IMR-90 (cell line): ENCODE data around the gene CROCC2. TPM values are rescaled to one million over a fixed set of nuclear protein-coding genes. Genes with fewer than 3 reads are reported as not detected.

Experiments used
- ATAC-seq: fragments of 200-7000 bp; cut with Tn5 transposase; 2 replicates; pipeline ENCODE4 v1.9.1; 2020; ENCODE audit warnings: low read depth, mild to moderate bottlenecking, moderate library complexity
- BruUV-seq: library from RNA; stranded (reverse); fragments of 400-500 nt; replicated peaks from 2 replicates; lab custom pipeline; 2021; lab: Mats Ljungman, UMichigan
- CTCF ChIA-PET: fragments of 300-600 bp; formaldehyde crosslinking; extraction: SDS; loops from one replicate; lab custom pipeline; 2021; ENCODE audit warnings: antibody characterized with exemption; lab: Yijun Ruan, JAX
- POLR2A ChIA-PET: fragments of 300-600 bp; sonication (Branson Sonifier 250); formaldehyde crosslinking; loops from one replicate; lab custom pipeline; 2022; ENCODE audit warnings: antibody characterized with exemption; ENCODE audit not compliant: unreplicated experiment; lab: Charles Lee
- DNase-seq: peaks from one replicate; pipeline ENCODE4 v3.0.0; 2013
- H2AFZ ChIP-seq: replicated peaks from 2 replicates; pipeline ENCODE3; 2013; ENCODE audit warnings: low read length, mild to moderate bottlenecking; ENCODE audit not compliant: poor library complexity
- H2AK5ac ChIP-seq: 2 replicates; pipeline ENCODE4 v1.6.1; 2013; ENCODE audit warnings: low read depth, low read length, inconsistent platforms
- H2AK9ac ChIP-seq: replicated peaks from 2 replicates; pipeline ENCODE3; 2013; ENCODE audit warnings: mild to moderate bottlenecking, low read depth, low read length, moderate library complexity; ENCODE audit not compliant: poor library complexity
- H2BK120ac ChIP-seq: 2 replicates; pipeline ENCODE4 v1.6.1; 2013; ENCODE audit warnings: low read depth, low read length, inconsistent platforms
- H2BK15ac ChIP-seq: 3 replicates; pipeline ENCODE4 v1.6.1; 2013; ENCODE audit warnings: low read depth, low read length, inconsistent platforms
- H2BK20ac ChIP-seq: 2 replicates; pipeline ENCODE4 v1.6.1; 2013; ENCODE audit warnings: low read depth, mild to moderate bottlenecking, inconsistent platforms, low read length, moderate library complexity
- H2BK5ac ChIP-seq: 2 replicates; pipeline ENCODE4 v1.6.1; 2013; ENCODE audit warnings: mild to moderate bottlenecking, low read depth, low read length, inconsistent platforms; ENCODE audit not compliant: poor library complexity, severe bottlenecking
- H3K14ac ChIP-seq: replicated peaks from 2 replicates; pipeline ENCODE4 v1.6.1; 2013; ENCODE audit warnings: low read depth, low read length, inconsistent platforms
- H3K18ac ChIP-seq: 2 replicates; pipeline ENCODE4 v1.6.1; 2013; ENCODE audit warnings: low read depth, low read length, control low read depth
- H3K23ac ChIP-seq: 2 replicates; pipeline ENCODE4 v1.6.1; 2013; ENCODE audit warnings: low read depth, low read length, inconsistent platforms
- H3K27ac ChIP-seq: 2 replicates; pipeline ENCODE4 v1.5.1; 2013; ENCODE audit warnings: mild to moderate bottlenecking, control low read depth, low read length; ENCODE audit not compliant: insufficient read depth
- H3K27me3 ChIP-seq: 2 replicates; pipeline ENCODE4 v1.6.1; 2013; ENCODE audit warnings: low read length; ENCODE audit not compliant: control insufficient read depth, insufficient read depth
- H3K36me3 ChIP-seq: 2 replicates; pipeline ENCODE4 v1.6.1; 2013; ENCODE audit warnings: low read length, mixed read lengths; ENCODE audit not compliant: control insufficient read depth, insufficient read depth
- H3K4ac ChIP-seq: 2 replicates; pipeline ENCODE4 v1.6.1; 2013; ENCODE audit warnings: low read depth, low read length, inconsistent platforms
- H3K4me1 ChIP-seq: 2 replicates; pipeline ENCODE4 v1.6.1; 2013; ENCODE audit warnings: low read length, mixed read lengths; ENCODE audit not compliant: control insufficient read depth, insufficient read depth
- H3K4me2 ChIP-seq: 2 replicates; pipeline ENCODE4 v1.6.1; 2013; ENCODE audit warnings: low read depth, mild to moderate bottlenecking, control low read depth, low read length, moderate library complexity
- H3K4me3 ChIP-seq: 2 replicates; pipeline ENCODE4 v1.5.1; 2013; ENCODE audit warnings: low read depth, mild to moderate bottlenecking, control low read depth, low read length, moderate library complexity; ENCODE audit not compliant: insufficient read depth
- H3K56ac ChIP-seq: 2 replicates; pipeline ENCODE4 v1.6.1; 2013; ENCODE audit warnings: low read length, inconsistent platforms; ENCODE audit not compliant: insufficient read depth; ENCODE audit errors: extremely low read depth
- H3K79me1 ChIP-seq, 2 experiments: 2 replicates each; pipeline ENCODE4 v1.6.1; 2013; ENCODE audit warnings: low read length in 2 of 2, inconsistent platforms in 1 of 2, low read depth in 1 of 2
- H3K9ac ChIP-seq: 2 replicates; pipeline ENCODE4 v1.6.1; 2013; ENCODE audit warnings: low read depth, low read length, control low read depth
- H3K9me1 ChIP-seq: 2 replicates; pipeline ENCODE4 v1.6.1; 2013; ENCODE audit warnings: low read length, inconsistent platforms; ENCODE audit not compliant: insufficient read depth
- H3K9me3 ChIP-seq: 2 replicates; pipeline ENCODE4 v1.6.1; 2013; ENCODE audit warnings: low read length; ENCODE audit not compliant: control insufficient read depth, insufficient read depth
- H4K20me1 ChIP-seq: 2 replicates; pipeline ENCODE4 v1.6.1; 2013; ENCODE audit warnings: low read length, inconsistent platforms; ENCODE audit not compliant: insufficient read depth
- H4K5ac ChIP-seq: 2 replicates; pipeline ENCODE4 v1.6.1; 2013; ENCODE audit warnings: mild to moderate bottlenecking, low read depth, low read length, control low read depth
- H4K8ac ChIP-seq, 2 experiments: 2 replicates each; pipeline ENCODE4 v1.6.1; 2013; ENCODE audit warnings: low read depth in 2 of 2, low read length in 2 of 2, control low read depth in 1 of 2, inconsistent platforms in 1 of 2
- H4K91ac ChIP-seq: 2 replicates; pipeline ENCODE4 v1.6.1; 2013; ENCODE audit warnings: low read depth, low read length, inconsistent platforms; ENCODE audit not compliant: insufficient read depth
- BHLHE40 ChIP-seq: fragments of 150-350 bp; IDR thresholded peaks from 2 replicates; pipeline ENCODE4 v1.6.1; 2016; ENCODE audit warnings: mild to moderate bottlenecking, low read depth, low read length
- CEBPB ChIP-seq: IDR thresholded peaks from 2 replicates; pipeline ENCODE4 v1.6.1; 2012; ENCODE audit warnings: low read depth, low read length, improper control_type of control experiment
- CHD1 ChIP-seq: IDR thresholded peaks from 2 replicates; pipeline ENCODE4 v1.6.1; 2012; ENCODE audit warnings: low read depth, low read length, improper control_type of control experiment
- CTCF ChIP-seq: conservative IDR thresholded peaks from 2 replicates; pipeline ENCODE4 v1.5.1; 2012; ENCODE audit warnings: mild to moderate bottlenecking, low read depth, low read length, improper control_type of control experiment
- ELK1 ChIP-seq: fragments of 150-350 bp; IDR thresholded peaks from 2 replicates; pipeline ENCODE4 v1.6.1; 2016; ENCODE audit warnings: low read depth, mild to moderate bottlenecking, low read length, moderate library complexity, borderline replicate concordance
- FOS ChIP-seq: fragments of 150-350 bp; IDR thresholded peaks from 2 replicates; pipeline ENCODE4 v1.6.1; 2016; ENCODE audit warnings: low read depth, low read length
- MAFK ChIP-seq: IDR thresholded peaks from 2 replicates; pipeline ENCODE4 v1.6.1; 2012; ENCODE audit warnings: low read depth, low read length, improper control_type of control experiment
- MAZ ChIP-seq: IDR thresholded peaks from 2 replicates; pipeline ENCODE4 v1.6.1; 2012; ENCODE audit warnings: low read depth, mild to moderate bottlenecking, low read length, improper control_type of control experiment, moderate library complexity, borderline replicate concordance
- MXI1 ChIP-seq: IDR thresholded peaks from 2 replicates; pipeline ENCODE4 v1.6.1; 2012; ENCODE audit warnings: low read depth, mild to moderate bottlenecking, low read length, moderate library complexity, borderline replicate concordance
- NFE2L2 ChIP-seq: fragments of 150-350 bp; IDR thresholded peaks from 2 replicates; pipeline ENCODE4 v1.6.1; 2016; ENCODE audit warnings: low read depth, mild to moderate bottlenecking, low read length
- POLR2A ChIP-seq: IDR thresholded peaks from 2 replicates; pipeline ENCODE4 v1.6.1; 2012; ENCODE audit warnings: mild to moderate bottlenecking, low read depth, low read length
- RAD21 ChIP-seq: IDR thresholded peaks from 2 replicates; pipeline ENCODE4 v1.6.1; 2012; ENCODE audit warnings: low read length, improper control_type of control experiment
- RCOR1 ChIP-seq: IDR thresholded peaks from 2 replicates; pipeline ENCODE4 v1.6.1; 2012; ENCODE audit warnings: mild to moderate bottlenecking, low read length, improper control_type of control experiment; ENCODE audit not compliant: insufficient replicate concordance
- RFX5 ChIP-seq: IDR thresholded peaks from 2 replicates; pipeline ENCODE4 v1.8.0; 2012; ENCODE audit warnings: low read depth, mild to moderate bottlenecking, low read length, moderate library complexity
- SMC3 ChIP-seq: fragments of 150-350 bp; IDR thresholded peaks from 2 replicates; pipeline ENCODE4 v1.6.1; 2016; ENCODE audit warnings: low read depth, mild to moderate bottlenecking, antibody characterized with exemption, low read length, moderate library complexity
- USF2 ChIP-seq: fragments of 150-350 bp; IDR thresholded peaks from 2 replicates; pipeline ENCODE4 v1.6.1; 2017; ENCODE audit warnings: mild to moderate bottlenecking, antibody characterized with exemption, low read length, low read depth
- WGBS, 2 experiments: methylation state at CpG; one replicate each; pipeline versions ENCODE4 v1.1.5 to v1.1.7; 2013; ENCODE audit warnings: missing lambda C conversion rate in 2 of 2; ENCODE audit not compliant: insufficient read length in 1 of 2; ENCODE audit errors: extremely low coverage in 2 of 2; 5-methylcytosine and 5-hydroxymethylcytosine counted together
- dilution Hi-C: fragments of 300-500 bp; cut with HindIII; formaldehyde crosslinking; loops from one replicate; pipeline ENCODE4 v1.14.3; 2018; ENCODE audit warnings: low sequenced_read_pairs; ENCODE audit not compliant: unreplicated experiment
- in situ Hi-C: fragments of 300-500 bp; cut with MboI; formaldehyde crosslinking; loops from 3 replicates; pipeline ENCODE4 v1.14.3; 2019; ENCODE audit warnings: low sequenced_read_pairs, inconsistent platforms, mixed read lengths
- intact Hi-C: fragments of 100-400 bp; cut with micrococcal nuclease; formaldehyde crosslinking; loops from 2 replicates; pipeline ENCODE4 v1.10.0; 2022
- polyA plus RNA-seq, 3 experiments: library from polyadenylated mRNA; depleted of rRNA; stranded (reverse); fragments of >200 nt; gene quantifications; 2 replicates each; pipeline ENCODE4 v1.2.3, GENCODE V29; 2012; ENCODE audit warnings: low replicate concordance in 1 of 3
- total RNA-seq: library from RNA; depleted of rRNA; stranded (reverse); fragments of >200 nt; gene quantifications from 2 replicates; pipeline ENCODE4 v1.2.3, GENCODE V29; 2012

Gene CROCC2
- total and polyA plus RNA-seq, 2 of the 4 experiments (the other 2 are of a cell fraction) = not detected

GRCh38 chr2:240881913-240882312 lies 24.2 kb upstream of the CROCC2 start:
- in situ Hi-C loops = no loop called here

More at GRCh38 chr2:240881913-240882312, 24.2 kb upstream of the CROCC2 start:
- Histone ChIP-seq H4K20me1 (no peaks in the 10 kb centered on the region), H2BK15ac (no peak overlapping the region), H2AK9ac (no peak overlapping the region), H3K14ac (no peak overlapping the region), H3K9me3 (no peaks in the 10 kb centered on the region), H2BK5ac (no peak overlapping the region), H3K4ac (no peak overlapping the region), H4K8ac (no peak overlapping the region), H3K9me1 (no peaks in the 10 kb centered on the region), H3K4me1 (no peaks in the 10 kb centered on the region), H3K79me1 (no peaks in the 10 kb centered on the region), H2BK20ac (no peak overlapping the region), H3K23ac (no peak overlapping the region), H4K91ac (no peak overlapping the region), H3K36me3 (no peaks in the 10 kb centered on the region), H3K27me3 (peaks cover 8% of the 10 kb centered on the region), H3K56ac (no peak overlapping the region), H3K9ac (no peak overlapping the region), H3K4me3 (no peak overlapping the region), H4K5ac (no peak overlapping the region), H3K27ac (no peak overlapping the region), H3K4me2 (no peak overlapping the region), H3K18ac (no peak overlapping the region), H2AFZ (no peak overlapping the region), H2AK5ac (no peak overlapping the region), H2BK120ac (no peak overlapping the region)
- no peak for ATAC-seq
- no TSS peak for BruUV-seq
- intact Hi-C loops (no loop called here), dilution Hi-C loops (no loop called here)
- no peak for DNase-seq
- ChIA-PET POLR2A (no interaction called here), CTCF (no interaction called here)
- WGBS, 2 experiments = 25% methylated on average over 2 of the region's 6 CpGs; no CpG with 5 or more reads in 1 of the 2 experiments
- TF ChIP-seq CHD1 (no peak), RFX5 (no peak), BHLHE40 (no peak), NFE2L2 (no peak), MXI1 (no peak), FOS (no peak), RCOR1 (no peak), CEBPB (no peak), MAFK (no peak), ELK1 (no peak), CTCF (no peak), SMC3 (no peak), USF2 (no peak), MAZ (no peak), RAD21 (no peak), POLR2A (no peak)
